ENCODE data around the gene TBX5. TPM values are rescaled to one million over a fixed set of nuclear protein-coding genes. Genes with fewer than 3 reads are reported as not detected.

TBX5 gene
- total RNA-seq, 1 donor from 2014 or later = not detected

GRCh38 chr12:114430306-114430705 is 24.4 kb upstream of the TBX5 start:
- DNase-seq = no peak

DNA sequence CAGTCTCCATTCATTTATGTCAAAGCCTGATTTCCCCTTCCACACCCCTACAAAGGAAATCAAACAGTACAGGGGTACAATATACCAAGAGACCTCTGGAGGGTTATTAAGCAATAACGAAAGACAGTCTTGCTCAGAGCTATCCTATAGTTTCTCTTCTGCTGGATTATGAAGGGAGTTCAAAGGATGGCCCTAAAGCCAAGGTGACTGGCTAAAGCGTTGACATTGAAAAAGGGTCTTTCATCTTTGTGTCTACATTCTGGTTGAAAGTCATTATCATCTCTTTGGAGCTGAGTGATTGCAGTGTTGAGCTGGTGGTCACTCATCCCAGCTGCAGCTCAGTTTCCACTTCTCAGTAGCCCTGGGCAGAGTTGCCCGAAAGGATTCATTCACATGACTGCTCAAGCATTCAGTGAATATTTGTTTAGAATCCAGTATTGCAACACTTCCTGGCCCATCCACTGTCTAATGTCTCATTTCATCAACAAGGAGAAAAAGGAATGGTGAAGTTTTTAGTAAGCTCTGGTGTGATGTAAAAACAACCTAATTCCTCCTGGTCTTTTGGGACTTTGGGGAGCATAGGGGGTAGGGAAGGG is 19.2 kb upstream of the TBX5 start:
- DNase-seq = no peak

DNA sequence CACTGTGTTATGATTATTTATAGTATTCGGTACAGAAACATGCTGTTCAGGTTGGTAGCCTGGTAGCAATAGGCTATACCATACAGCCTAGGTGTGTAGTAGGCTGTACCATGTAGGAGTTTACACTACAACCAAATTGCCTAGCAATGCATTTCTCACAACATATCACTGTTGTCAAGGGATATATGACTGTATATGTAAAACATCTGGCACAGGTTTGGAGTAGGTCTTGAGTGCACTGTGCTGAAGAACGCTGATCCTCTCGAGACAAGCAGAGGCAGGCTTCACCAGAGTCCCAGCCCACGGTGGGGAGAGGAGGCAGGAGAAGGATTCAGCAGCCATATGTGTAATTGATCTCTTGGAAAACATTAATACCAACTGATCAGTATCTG is 15.0 kb upstream of the TBX5 start:
- no peak for DNase-seq

- no peak for DNase-seq
These were observed 14.4 kb upstream of the TBX5 start for GRCh38 chr12:114420182-114420943.

- no peak for DNase-seq
These were observed 10.1 kb upstream of the TBX5 start for GRCh38 chr12:114416028-114416427.

GRCh38 chr12:114415525-114415868 is 9.6 kb upstream of the TBX5 start:
- DNase-seq = no peak

DNA sequence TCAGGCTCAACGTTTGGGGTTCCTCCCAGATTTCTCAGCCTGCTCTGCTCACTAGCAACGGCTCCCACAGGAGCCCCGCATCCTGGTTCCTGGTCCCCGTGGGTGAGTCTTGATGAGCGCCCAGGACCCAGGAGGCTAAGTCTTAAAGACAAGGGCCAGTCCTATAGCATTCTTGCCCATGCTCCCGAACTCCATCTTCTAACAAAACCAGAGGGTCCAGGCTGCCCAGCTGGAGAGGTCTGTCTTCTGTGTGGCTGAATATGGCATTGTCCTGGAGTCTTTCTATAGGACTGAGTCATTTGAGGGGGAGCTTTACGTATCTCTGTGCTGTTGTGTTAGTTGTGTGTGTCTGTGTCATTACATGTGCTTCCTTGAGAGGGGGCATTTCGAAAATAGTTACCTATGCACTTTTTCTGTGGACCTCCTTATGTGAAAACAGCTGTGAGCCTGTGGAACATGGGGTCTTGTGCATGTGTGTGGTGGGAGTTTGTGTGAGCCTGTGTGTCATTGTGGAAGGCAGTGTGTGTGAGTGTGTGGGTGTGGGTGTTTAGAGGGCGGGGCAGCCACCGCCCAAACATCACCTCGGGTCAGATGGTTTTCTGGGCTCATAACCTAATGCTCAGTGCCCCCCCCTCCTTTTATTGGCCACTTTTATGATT is 9.1 kb upstream of the TBX5 start:
- DNase-seq = no peak

DNA sequence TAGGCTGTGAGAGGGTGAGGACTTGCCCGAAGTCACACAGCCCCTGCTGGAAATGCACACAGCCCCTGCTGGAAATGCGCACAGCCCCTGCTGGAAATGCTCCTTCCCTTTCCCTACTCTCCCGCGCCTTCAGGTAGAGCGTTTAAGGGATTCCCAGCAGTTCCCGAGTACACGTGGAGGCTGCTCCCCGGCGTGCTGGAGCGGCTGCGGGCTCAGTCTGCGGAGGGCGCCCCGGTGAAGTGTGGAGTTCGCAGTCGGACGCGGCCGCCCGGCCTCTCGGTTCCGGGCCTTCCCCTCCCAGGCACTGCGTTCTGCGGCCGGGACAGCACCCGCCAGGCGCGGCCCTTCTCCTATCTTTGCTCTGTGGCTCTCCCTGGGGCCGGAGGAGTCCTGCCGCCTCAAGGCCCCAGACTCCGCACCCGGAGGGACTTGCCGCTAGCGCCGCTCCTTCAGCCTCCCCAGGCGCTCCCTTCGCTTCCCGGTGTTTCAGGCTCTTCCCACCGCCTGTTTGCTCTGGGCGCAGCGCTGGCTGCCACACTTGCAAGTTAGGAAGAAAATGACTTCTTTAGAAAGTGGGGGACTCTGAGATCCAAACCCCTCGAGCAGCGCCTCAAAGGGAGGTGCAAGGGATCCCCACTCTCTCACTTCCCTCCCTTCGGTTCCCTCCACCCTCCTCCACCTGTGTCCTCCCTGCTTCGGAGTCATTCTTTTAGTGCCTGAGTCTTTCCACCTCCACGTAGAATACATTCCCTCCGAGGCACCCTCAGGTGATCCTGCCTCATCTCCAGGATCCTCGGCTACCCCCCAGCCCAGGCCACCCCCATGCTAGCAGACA is 8.3 kb upstream of the TBX5 start:
- DNase-seq = no peak

GRCh38 chr12:114412825-114413749 is 7.1 kb upstream of the TBX5 start:
- no peak for DNase-seq

DNA sequence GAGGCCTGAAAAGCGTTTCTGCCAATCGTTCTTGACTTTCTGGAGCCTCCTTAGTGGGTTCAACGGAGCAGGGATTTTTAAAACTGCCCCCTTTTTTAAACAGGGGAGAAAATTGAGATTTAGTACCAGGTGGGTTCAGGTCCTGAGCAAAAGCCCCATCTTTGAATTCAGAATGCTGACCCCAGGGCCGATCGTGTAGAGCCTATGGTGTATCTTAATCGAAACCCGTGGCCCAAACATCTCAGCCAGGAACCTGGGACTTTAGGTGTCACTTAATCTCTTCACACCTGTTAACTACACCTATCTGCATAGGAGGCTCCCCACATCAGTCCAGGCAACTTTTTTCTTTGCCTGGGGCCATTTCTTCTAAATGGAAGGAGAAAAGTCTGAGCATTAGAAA is 6.4 kb upstream of the TBX5 start:
- DNase-seq = no peak

DNA sequence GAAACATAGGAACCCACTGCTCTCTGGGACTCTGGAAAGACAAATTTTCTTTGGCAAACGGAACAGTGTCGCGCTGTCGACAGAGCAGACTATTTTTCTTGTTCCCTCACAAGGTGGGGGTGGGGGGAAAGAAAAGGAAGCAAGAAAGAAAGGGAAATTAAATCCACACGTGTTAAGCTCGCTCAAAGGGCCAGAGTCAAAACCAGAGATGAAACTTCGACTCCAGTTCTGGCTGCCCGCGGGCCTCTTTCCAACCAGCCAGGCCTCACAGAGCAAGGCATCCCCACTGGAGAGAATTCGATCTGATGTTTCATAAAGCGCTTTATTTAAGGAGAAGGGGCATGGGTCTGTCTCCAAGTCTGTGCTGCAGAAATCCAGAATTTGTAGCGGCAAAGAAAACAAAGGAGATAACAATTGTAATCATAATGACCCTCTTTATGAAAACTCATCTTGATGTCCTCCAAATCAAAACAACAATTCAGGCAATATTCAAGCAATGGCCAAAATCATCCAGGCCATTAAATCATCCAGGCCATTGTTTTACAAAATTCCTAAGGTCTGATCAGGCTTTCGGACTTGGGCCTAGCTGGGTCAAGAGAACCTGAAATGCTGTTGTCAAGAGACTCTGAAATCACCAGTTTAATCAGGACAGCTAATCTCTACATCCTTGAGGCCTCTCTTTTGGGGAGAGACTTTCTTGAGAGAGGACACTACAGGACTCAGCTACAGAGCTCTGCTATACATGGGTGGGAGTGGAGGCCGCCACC is 5.3 kb upstream of the TBX5 start:
- no peak for DNase-seq

DNA sequence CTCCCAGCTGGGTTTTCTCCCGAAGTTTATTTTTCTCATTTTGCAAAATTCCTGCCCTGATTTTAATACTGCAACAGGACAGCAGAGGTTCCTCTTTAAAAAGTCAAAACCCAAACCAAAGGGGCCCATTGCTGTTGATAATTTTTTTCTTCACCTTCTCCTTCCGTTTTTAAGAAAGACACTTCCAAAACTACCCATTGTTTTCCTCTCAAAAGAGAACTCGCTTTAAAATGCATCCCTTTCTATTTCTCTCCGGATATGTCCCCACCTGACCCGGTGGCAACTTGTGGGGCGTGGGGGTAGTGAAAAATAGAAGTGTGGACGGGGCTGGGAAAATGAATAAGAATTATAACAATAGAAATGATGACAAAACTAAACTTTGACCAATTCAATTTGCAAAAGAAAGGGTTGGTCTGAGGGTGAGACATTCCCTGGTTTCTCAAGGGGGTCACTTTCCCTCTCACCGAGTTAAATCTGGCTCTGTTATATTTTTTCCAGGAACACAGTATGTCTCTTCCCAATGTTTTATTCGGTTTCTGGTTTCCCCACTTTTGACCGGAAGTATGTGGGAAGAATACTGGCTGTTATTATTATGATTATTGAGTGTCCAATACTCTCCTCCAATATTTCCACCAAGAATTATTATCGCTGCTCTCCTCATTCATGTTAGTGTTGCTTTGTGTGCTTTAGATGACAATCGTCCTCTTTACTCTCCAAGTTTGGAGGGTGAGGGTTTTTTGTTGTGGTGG is 4.1 kb upstream of the TBX5 start:
- no peak for DNase-seq

DNA sequence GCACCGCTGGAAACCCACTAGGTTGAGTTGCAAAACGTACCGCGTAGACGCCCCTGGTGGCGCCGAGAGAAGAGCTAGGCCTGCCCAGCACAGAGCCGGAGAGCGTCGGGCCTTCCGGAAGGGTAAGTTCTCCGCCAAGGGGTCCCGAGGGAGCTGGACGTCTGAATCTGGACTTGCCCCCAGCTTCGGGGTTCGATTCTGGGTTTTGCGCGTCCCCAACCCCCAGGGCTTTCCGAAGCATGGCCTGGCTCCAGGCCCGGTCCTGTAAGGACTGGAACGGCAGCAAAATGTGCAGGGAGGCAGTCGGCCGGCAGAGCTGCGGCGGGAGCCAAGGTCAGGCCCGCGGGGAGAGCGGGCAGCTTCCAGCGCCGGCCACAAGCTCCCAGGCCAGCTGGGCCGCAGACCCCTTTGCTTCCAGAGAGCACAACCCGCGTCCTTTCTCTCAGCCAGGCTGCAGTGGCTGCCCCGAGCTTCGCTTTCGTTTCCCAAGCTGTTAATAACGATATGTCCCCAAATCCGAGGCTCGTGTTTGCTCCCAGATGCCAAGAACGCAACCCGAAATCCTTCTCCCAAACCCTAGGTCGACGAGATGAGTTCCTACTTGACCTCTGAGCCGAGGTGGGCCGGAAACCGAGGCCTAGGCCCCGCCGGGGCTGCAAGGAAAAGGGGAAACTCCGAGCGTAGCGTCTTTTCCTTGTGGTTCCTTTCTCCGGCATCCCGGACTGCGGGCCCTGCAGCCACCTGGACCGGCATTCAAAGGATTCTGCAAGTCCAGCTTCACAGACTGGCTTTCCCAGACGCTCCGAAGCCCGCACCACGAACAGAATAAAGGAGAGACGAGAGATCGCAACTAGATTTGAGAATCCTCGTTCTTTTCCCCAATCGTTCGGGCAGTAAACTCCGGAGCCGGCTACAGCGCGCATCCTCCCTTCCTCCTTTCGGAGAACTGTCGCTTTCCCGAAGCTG is 3.2 kb upstream of the TBX5 start:
- DNase-seq = peak; percentile 20

DNA sequence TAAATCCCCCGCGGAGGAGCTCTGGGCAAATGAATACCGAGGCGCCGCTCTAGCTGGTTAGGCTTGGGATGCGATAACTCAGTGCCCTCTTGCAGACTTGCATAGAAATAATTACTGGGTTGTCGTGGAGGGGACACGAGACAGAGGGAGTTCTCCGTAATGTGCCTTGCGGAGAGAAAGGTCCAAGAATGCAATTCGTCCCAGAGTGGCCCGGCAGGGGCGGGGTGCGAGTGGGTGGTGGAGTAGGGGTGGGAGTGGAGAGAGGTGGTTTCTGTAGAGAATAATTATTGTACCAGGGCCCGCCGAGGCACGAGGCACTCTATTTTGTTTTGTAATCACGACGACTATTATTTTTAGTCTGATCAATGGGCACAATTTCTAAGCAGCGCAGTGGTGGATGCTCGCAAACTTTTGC is 2.5 kb upstream of the TBX5 start:
- no peak for DNase-seq

DNA sequence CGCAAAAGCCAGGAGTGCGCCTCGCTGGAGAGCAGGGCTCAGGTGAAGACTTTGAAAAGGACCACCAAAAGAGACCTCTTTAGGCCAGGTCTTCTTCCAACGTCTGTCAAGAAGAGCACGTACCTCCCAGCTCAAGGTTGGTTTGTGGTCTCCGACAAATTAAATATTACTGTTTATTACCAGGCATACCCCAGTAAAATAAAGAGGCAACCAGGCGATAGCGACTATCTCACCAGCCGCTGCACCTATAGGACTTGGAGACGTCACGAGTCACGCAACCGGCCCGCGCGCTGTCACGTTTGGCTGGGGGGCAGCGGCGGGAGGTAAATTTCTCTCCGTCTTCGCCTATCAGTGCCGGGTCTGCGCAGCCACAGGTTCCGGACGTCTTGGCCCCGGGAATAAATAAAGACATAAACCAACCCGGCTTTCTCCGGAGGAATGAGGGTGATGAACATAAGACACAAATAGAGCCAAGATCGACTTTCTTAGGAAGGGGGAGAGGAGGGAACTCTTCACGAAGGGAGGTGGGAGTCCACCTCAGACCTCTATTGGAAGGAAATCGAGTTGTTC is 2.0 kb upstream of the TBX5 start:
- DNase-seq = no peak

DNA sequence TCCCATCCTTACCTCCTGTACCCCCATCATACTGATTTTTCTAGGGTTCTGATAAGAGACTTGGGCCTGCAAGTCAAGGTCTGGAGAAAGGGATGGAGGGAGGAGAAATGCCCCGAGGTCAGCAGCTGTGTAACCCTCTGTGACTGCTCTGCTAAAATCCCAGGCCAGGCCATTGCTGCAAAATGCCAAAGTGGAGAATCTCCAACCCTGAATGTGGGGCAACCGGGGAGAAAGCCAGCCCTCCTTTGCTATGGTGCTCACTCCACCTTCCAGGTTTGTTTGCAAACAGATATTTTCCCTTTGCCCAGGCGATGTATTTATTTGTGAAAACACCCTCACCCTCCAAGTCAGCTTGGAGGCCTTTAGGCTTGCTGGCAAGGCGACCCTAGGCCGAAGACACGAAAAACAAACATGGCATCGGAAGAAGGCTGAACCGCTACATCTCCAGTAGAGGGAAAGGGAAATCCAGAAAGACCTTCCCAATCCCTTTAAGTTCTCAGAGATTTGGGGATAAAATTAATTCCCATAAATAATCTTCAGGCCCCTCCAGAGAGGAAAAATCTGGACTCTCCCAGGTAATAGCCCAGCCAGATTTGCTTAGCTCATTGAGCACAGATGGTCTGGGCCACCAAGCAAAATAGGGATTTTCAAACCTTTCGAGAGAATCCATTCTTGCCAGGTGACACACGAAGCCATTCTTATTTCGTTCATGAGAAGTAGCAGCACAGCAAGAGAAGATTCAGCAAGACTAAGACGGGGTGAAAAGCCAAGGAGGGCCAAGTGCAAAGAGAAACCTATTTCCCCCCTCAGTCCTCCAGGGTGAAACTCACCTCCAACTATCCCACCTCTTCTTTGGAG is 1.3 kb upstream of the TBX5 start:
- DNase-seq = no peak

GRCh38 chr12:114406316-114406983 is 506 bp upstream of the TBX5 start:
- DNase-seq = no peak
